MM.1S (cell line): ENCODE results near the gene DNMT3A.

Source experiments
- DNase-seq: peaks from one replicate; pipeline ENCODE4 v3.0.0-alpha.2; 2015
- H2AFZ ChIP-seq: fragments of 300-600 bp; sonication (generic); 2 replicates; pipeline ENCODE4 v1.6.0; 2016; ENCODE audit warnings: antibody characterized with exemption, low read length
- H3F3A ChIP-seq: fragments of 300-600 bp; sonication (generic); 2 replicates; pipeline ENCODE4 v1.6.1; 2016; ENCODE audit warnings: mild to moderate bottlenecking, antibody characterized with exemption, low read length, moderate library complexity, mixed read lengths; ENCODE audit not compliant: insufficient read depth
- H3K27ac ChIP-seq: fragments of 300-600 bp; sonication (generic); 2 replicates; pipeline ENCODE4 v1.5.1; 2016; ENCODE audit warnings: mild to moderate bottlenecking, low read length
- H3K27me3 ChIP-seq: fragments of 300-600 bp; sonication (generic); replicated peaks from 2 replicates; pipeline ENCODE4 v1.6.0; 2016; ENCODE audit warnings: low read length; ENCODE audit not compliant: insufficient read depth
- H3K36me3 ChIP-seq: fragments of 300-600 bp; sonication (generic); replicated peaks from 2 replicates; pipeline ENCODE4 v1.6.1; 2016; ENCODE audit warnings: mild to moderate bottlenecking, low read length, mixed read lengths; ENCODE audit not compliant: insufficient read depth
- H3K4me1 ChIP-seq: fragments of 300-600 bp; sonication (generic); 2 replicates; pipeline ENCODE4 v1.6.1; 2016; ENCODE audit warnings: low read length, mixed read lengths
- H3K4me2 ChIP-seq: fragments of 300-600 bp; sonication (generic); 2 replicates; pipeline ENCODE4 v1.6.0; 2016; ENCODE audit warnings: low read depth, low read length
- H3K4me3 ChIP-seq: fragments of 300-600 bp; sonication (generic); 2 replicates; pipeline ENCODE4 v1.5.1; 2016; ENCODE audit warnings: low read length, mixed read lengths
- H3K79me2 ChIP-seq: fragments of 300-600 bp; sonication (generic); 2 replicates; pipeline ENCODE4 v1.6.1; 2016; ENCODE audit warnings: mixed run types, low read length, mixed read lengths
- H3K9ac ChIP-seq: fragments of 300-600 bp; sonication (generic); 2 replicates; pipeline ENCODE4 v1.6.1; 2016; ENCODE audit warnings: low read length, mixed read lengths
- H3K9me2 ChIP-seq: fragments of 300-600 bp; sonication (generic); replicated peaks from 2 replicates; pipeline ENCODE4 v1.6.1; 2016; ENCODE audit warnings: mild to moderate bottlenecking, low read length, mixed read lengths; ENCODE audit not compliant: insufficient read depth
- H3K9me3 ChIP-seq: fragments of 300-600 bp; sonication (generic); replicated peaks from 2 replicates; pipeline ENCODE4 v1.6.1; 2016; ENCODE audit warnings: mild to moderate bottlenecking, low read length, mixed read lengths; ENCODE audit not compliant: insufficient read depth
- H4K20me1 ChIP-seq: fragments of 300-600 bp; sonication (generic); 2 replicates; pipeline ENCODE4 v1.6.1; 2016; ENCODE audit warnings: mild to moderate bottlenecking, low read length, moderate library complexity, mixed read lengths; ENCODE audit not compliant: insufficient read depth
- CTCF ChIP-seq: fragments of 300-600 bp; sonication (generic); IDR thresholded peaks from 2 replicates; pipeline ENCODE4 v1.5.1; 2016; ENCODE audit warnings: antibody characterized with exemption, low read length, mixed read lengths
- EZH2 ChIP-seq: fragments of 300-600 bp; sonication (generic); optimal IDR thresholded peaks from 2 replicates; pipeline ENCODE3; 2017; ENCODE audit warnings: low read depth, mild to moderate bottlenecking, antibody characterized with exemption, low read length, mixed read lengths
- EZH2phosphoT487 ChIP-seq: fragments of 300-600 bp; sonication (generic); IDR thresholded peaks from 2 replicates; pipeline ENCODE4 v1.6.1; 2018; ENCODE audit warnings: antibody characterized with exemption, low read length

Gene DNMT3A

GRCh38 chr2:25366629-25367028, 24.9 kb upstream of the DNMT3A start:
- DNase-seq = no peak
- Histone ChIP-seq H3K4me2 (no peak overlapping the region), H3K79me2 (no peaks in the 10 kb centered on the region)

GRCh38 chr2:25365241-25365640, 23.5 kb upstream of the DNMT3A start:
- H3K4me1 ChIP-seq = no peaks in the 10 kb centered on the region
- no peaks in the 10 kb centered on the region for H4K20me1 ChIP-seq
- no peak overlapping the region for H3K4me3 ChIP-seq
- TF ChIP-seq CTCF = no peak
- no peak for TF ChIP-seq EZH2phosphoT487
- TF ChIP-seq EZH2 = no peak
- no peaks in the 10 kb centered on the region for H3K27me3 ChIP-seq
- H3K79me2 ChIP-seq = no peaks in the 10 kb centered on the region
- H3K36me3 ChIP-seq = no peaks in the 10 kb centered on the region
- no peaks in the 10 kb centered on the region for H3K9me2 ChIP-seq
- no peak overlapping the region for H3K4me2 ChIP-seq
- H3F3A ChIP-seq = peaks cover 5% of the 10 kb centered on the region
- H2AFZ ChIP-seq = no peak overlapping the region
- H3K9me3 ChIP-seq = no peaks in the 10 kb centered on the region
- H3K27ac ChIP-seq = no peak overlapping the region
- no peak for DNase-seq
- H3K9ac ChIP-seq = no peak overlapping the region

More at GRCh38 chr2:25366629-25367028, 24.9 kb upstream of the DNMT3A start:
- Histone ChIP-seq H2AFZ (no peak overlapping the region), H3K27ac (no peak overlapping the region), H3K4me3 (no peak overlapping the region), H3K4me1 (no peaks in the 10 kb centered on the region), H3K9me2 (no peaks in the 10 kb centered on the region), H3K9me3 (no peaks in the 10 kb centered on the region), H3K9ac (no peak overlapping the region), H3F3A (peaks cover 5% of the 10 kb centered on the region), H4K20me1 (no peaks in the 10 kb centered on the region), H3K27me3 (no peaks in the 10 kb centered on the region), H3K36me3 (no peaks in the 10 kb centered on the region)
- TF ChIP-seq EZH2phosphoT487 = no peak
- TF ChIP-seq CTCF = no peak
- TF ChIP-seq EZH2 = no peak

- Histone ChIP-seq H2AFZ (no peak overlapping the region), H3K27me3 (no peaks in the 10 kb centered on the region), H4K20me1 (no peaks in the 10 kb centered on the region), H3K9me3 (no peaks in the 10 kb centered on the region), H3K36me3 (no peaks in the 10 kb centered on the region), H3K4me3 (no peak overlapping the region), H3K79me2 (no peaks in the 10 kb centered on the region), H3K9me2 (no peaks in the 10 kb centered on the region), H3K4me1 (no peaks in the 10 kb centered on the region), H3K4me2 (no peak overlapping the region), H3F3A (peaks cover 5% of the 10 kb centered on the region), H3K9ac (no peak overlapping the region), H3K27ac (no peak overlapping the region)
- DNase-seq = no peak
- TF ChIP-seq EZH2phosphoT487 (no peak), EZH2 (no peak), CTCF (no peak)
Observed at GRCh38 chr2:25363733-25364132, 22.0 kb upstream of the DNMT3A start.
